GM23338 (cell line): Measurements from ENCODE around the gene EGLN2. TPM values are rescaled to one million over a fixed set of nuclear protein-coding genes. Genes with fewer than 3 reads are reported as not detected.

Source experiments
- ATAC-seq: fragments of 200-7000 bp; cut with Tn5 transposase; 3 replicates; pipeline ENCODE4 v1.9.1; 2020
- DNase-seq: peaks from one replicate; pipeline ENCODE4 v3.0.0-alpha.2; 2015; ENCODE audit warnings: low spot score
- H2AFZ ChIP-seq: fragments of 200-600 bp; sonication (generic); 2 replicates; pipeline ENCODE4 v1.8.0; 2016; ENCODE audit warnings: antibody characterized with exemption, mild to moderate bottlenecking, moderate library complexity
- H3F3A ChIP-seq: fragments of 200-600 bp; sonication (generic); replicated peaks from 2 replicates; pipeline ENCODE4 v1.8.0; 2017; ENCODE audit warnings: antibody characterized with exemption, mixed run types, low read depth
- H3K27ac ChIP-seq: fragments of 200-600 bp; sonication (generic); 2 replicates; pipeline ENCODE4 v1.6.1; 2016; ENCODE audit warnings: low read depth
- H3K27me3 ChIP-seq: fragments of 200-600 bp; sonication (generic); 2 replicates; pipeline ENCODE4 v1.8.0; 2016; ENCODE audit warnings: mild to moderate bottlenecking, mixed run types, moderate library complexity; ENCODE audit not compliant: insufficient read depth
- H3K36me3 ChIP-seq: fragments of 200-600 bp; sonication (generic); 2 replicates; pipeline ENCODE4 v1.8.0; 2016; ENCODE audit warnings: mild to moderate bottlenecking; ENCODE audit not compliant: insufficient read depth
- H3K4me1 ChIP-seq: fragments of 200-600 bp; sonication (generic); 2 replicates; pipeline ENCODE4 v1.8.0; 2016; ENCODE audit warnings: mild to moderate bottlenecking, moderate library complexity; ENCODE audit not compliant: insufficient read depth
- H3K4me2 ChIP-seq: fragments of 200-600 bp; sonication (generic); 2 replicates; pipeline ENCODE4 v1.7.1; 2017; ENCODE audit warnings: mixed run types
- H3K4me3 ChIP-seq: fragments of 200-600 bp; sonication (generic); 2 replicates; pipeline ENCODE4 v1.6.1; 2016; ENCODE audit warnings: mixed run types
- H3K79me2 ChIP-seq: fragments of 200-600 bp; sonication (generic); replicated peaks from 2 replicates; pipeline ENCODE4 v1.8.0; 2017; ENCODE audit warnings: mild to moderate bottlenecking; ENCODE audit not compliant: insufficient read depth
- H3K9me2 ChIP-seq: fragments of 200-600 bp; sonication (generic); 2 replicates; pipeline ENCODE4 v1.8.0; 2017; ENCODE audit not compliant: insufficient read depth
- H4K20me1 ChIP-seq: fragments of 200-600 bp; sonication (generic); replicated peaks from 2 replicates; pipeline ENCODE4 v1.8.0; 2017; ENCODE audit warnings: mild to moderate bottlenecking; ENCODE audit not compliant: insufficient read depth
- H3K27ac Mint-ChIP-seq: 2 replicates; pipeline ENCODE4 v1.8.0; 2020; ENCODE audit warnings: inconsistent platforms, mild to moderate bottlenecking, moderate library complexity, mixed read lengths
- H3K27me3 Mint-ChIP-seq: 3 replicates; pipeline ENCODE4 v1.8.0; 2022; ENCODE audit warnings: low read depth, mild to moderate bottlenecking, moderate library complexity, mixed read lengths, inconsistent platforms; ENCODE audit not compliant: insufficient read depth, poor library complexity
- H3K36me3 Mint-ChIP-seq: 3 replicates; pipeline ENCODE4 v1.8.0; 2021; ENCODE audit warnings: low read depth, mild to moderate bottlenecking, inconsistent platforms, moderate library complexity, mixed read lengths
- H3K4me1 Mint-ChIP-seq: 3 replicates; pipeline ENCODE4 v1.8.0; 2020; ENCODE audit warnings: mild to moderate bottlenecking, inconsistent platforms, mixed read lengths
- H3K4me3 Mint-ChIP-seq: 3 replicates; pipeline ENCODE4 v1.8.0; 2021; ENCODE audit warnings: moderate library complexity, mild to moderate bottlenecking, inconsistent platforms, mixed read lengths
- H3K9me3 Mint-ChIP-seq: 3 replicates; pipeline ENCODE4 v1.8.0; 2020; ENCODE audit warnings: moderate library complexity, mild to moderate bottlenecking, inconsistent platforms, mixed read lengths
- CREB1 ChIP-seq: fragments of 250-450 bp; sonication (Bioruptor Pico); IDR thresholded peaks from 2 replicates; pipeline ENCODE4 v1.5.0; 2020; ENCODE audit warnings: low read depth, mild to moderate bottlenecking, moderate library complexity
- CTCF ChIP-seq, 2 experiments: fragments of 200-600 bp in 1 of 2; sonication (generic) in 1 of 2; conservative IDR thresholded peaks; 2 replicates each; pipeline versions ENCODE4 v1.5.1 to v1.6.1; 2016 to 2017; ENCODE audit warnings: antibody characterized with exemption in 2 of 2, low read depth in 2 of 2, mild to moderate bottlenecking in 2 of 2, moderate library complexity in 1 of 2
- ETS1 ChIP-seq: IDR thresholded peaks from 2 replicates; pipeline ENCODE4 v1.6.1; 2016; ENCODE audit warnings: antibody characterized with exemption
- EZH2 ChIP-seq: fragments of 200-600 bp; sonication (generic); IDR thresholded peaks from one replicate; pipeline ENCODE4 v1.8.0; 2017; ENCODE audit warnings: antibody characterized with exemption, mild to moderate bottlenecking, low read depth; ENCODE audit not compliant: unreplicated experiment
- EZH2phosphoT487 ChIP-seq: fragments of 200-600 bp; sonication (generic); IDR thresholded peaks from one replicate; pipeline ENCODE4 v1.8.1; 2018; ENCODE audit warnings: antibody characterized with exemption; ENCODE audit not compliant: unreplicated experiment
- JUNB ChIP-seq: IDR thresholded peaks from one replicate; pipeline ENCODE4 v1.6.1; 2016; ENCODE audit warnings: antibody characterized with exemption; ENCODE audit not compliant: unreplicated experiment
- NANOG ChIP-seq: IDR thresholded peaks from 2 replicates; pipeline ENCODE4 v1.6.1; 2016; ENCODE audit warnings: antibody characterized with exemption, borderline replicate concordance
- POLR2AphosphoS5 ChIP-seq: IDR thresholded peaks from 2 replicates; pipeline ENCODE4 v1.6.1; 2016; ENCODE audit warnings: antibody characterized with exemption, low read depth
- REST ChIP-seq: IDR thresholded peaks from one replicate; pipeline ENCODE4 v1.6.1; 2018; ENCODE audit warnings: antibody characterized with exemption; ENCODE audit not compliant: unreplicated experiment
- STAT1 ChIP-seq: IDR thresholded peaks from one replicate; pipeline ENCODE4 v1.6.1; 2016; ENCODE audit warnings: antibody characterized with exemption; ENCODE audit not compliant: unreplicated experiment
- ZNF114 ChIP-seq: fragments of 250-450 bp; sonication (Bioruptor Pico); IDR thresholded peaks from 2 replicates; pipeline ENCODE4 v1.5.0; 2020; ENCODE audit warnings: mild to moderate bottlenecking, moderate library complexity
- ZNF331 ChIP-seq: fragments of 250-450 bp; sonication (Bioruptor Pico); IDR thresholded peaks from 2 replicates; pipeline ENCODE4 v1.5.0; 2020; ENCODE audit warnings: low read depth, mild to moderate bottlenecking, moderate library complexity
- ZNF462 ChIP-seq: fragments of 250-450 bp; sonication (Bioruptor Pico); IDR thresholded peaks from 2 replicates; pipeline ENCODE4 v1.5.0; 2020; ENCODE audit warnings: mild to moderate bottlenecking, moderate library complexity
- polyA plus RNA-seq: library from polyadenylated mRNA; unstranded; fragments of >200 nt; fragmentation: Nextera tagmentation; extraction: Ambion mirVana; gene quantifications from 2 replicates; pipeline ENCODE4 v1.2.1, GENCODE V29; 2016
- total RNA-seq: library from RNA; depleted of rRNA; stranded (reverse); fragments of >200 nt; shearing (Covaris generic); gene quantifications from 2 replicates; pipeline ENCODE4 v1.2.3, GENCODE V29; 2014

Gene EGLN2
- total and polyA plus RNA-seq, 2 experiments from 2014 or later = 59.9 to 118 TPM

- peaks cover 55% of the 10 kb centered on the region for H3K4me1 Mint-ChIP-seq
- TF ChIP-seq CREB1 (no peak), ZNF462 (no peak), ZNF331 (CRISPR knock-in tag) (no peak), CTCF (conservative IDR thresholded peaks at IDR 0.05; ENCODE audit: low read depth in 2 of 2) (no peak), NANOG (no peak), ETS1 (no peak), STAT1 (no peak), POLR2AphosphoS5 (no peak), ZNF114 (CRISPR knock-in tag) (no peak), REST (no peak), EZH2phosphoT487 (no peak), EZH2 (no peak), JUNB (no peak)
- peaks cover 60% of the 10 kb centered on the region for H3K79me2 ChIP-seq
- peaks cover 50% of the 10 kb centered on the region for H3K36me3 Mint-ChIP-seq
- no peak overlapping the region for H2AFZ ChIP-seq
- peak overlapping the region; percentile 89 for H3K4me3 ChIP-seq
- H4K20me1 ChIP-seq = peaks cover 41% of the 10 kb centered on the region
- no peaks in the 10 kb centered on the region for H3K9me3 Mint-ChIP-seq
- H3K4me2 ChIP-seq = peak overlapping the region; percentile 95
- H3K27me3 Mint-ChIP-seq = peaks cover 46% of the 10 kb centered on the region
- H3K4me3 Mint-ChIP-seq = peak overlapping the region; percentile 95
- DNase-seq = no peak
- H3K27me3 ChIP-seq = no peaks in the 10 kb centered on the region
- H3K27ac Mint-ChIP-seq = peak overlapping the region; percentile 97
- ATAC-seq = no peak
- H3F3A ChIP-seq = peaks cover 24% of the 10 kb centered on the region
- no peaks in the 10 kb centered on the region for H3K9me2 ChIP-seq
- peak overlapping the region; percentile 78; the same call in 1 of the 2 replicates for H3K27ac ChIP-seq
- H3K36me3 ChIP-seq = peaks cover 7% of the 10 kb centered on the region; the same call in 1 of the 2 replicates
- peaks cover 49% of the 10 kb centered on the region for H3K4me1 ChIP-seq
Measured at GRCh38 chr19:40800339-40800996, 1.5 kb downstream of the EGLN2 start.
